Neutrophil (primary cell): ENCODE measurements around the gene SH3RF1.

Experiments used
- H3K27ac ChIP-seq: fragments of 200-600 bp; sonication (generic); 2 replicates; pipeline ENCODE4 v1.5.1; 2016; ENCODE audit warnings: mild to moderate bottlenecking, moderate library complexity
- H3K27me3 ChIP-seq: fragments of 200-600 bp; sonication (generic); 2 replicates; pipeline ENCODE4 v1.6.0; 2016; ENCODE audit warnings: mild to moderate bottlenecking
- H3K36me3 ChIP-seq: fragments of 200-600 bp; sonication (generic); 2 replicates; pipeline ENCODE4 v1.5.1; 2017
- H3K4me1 ChIP-seq, 2 experiments: fragments of 200-600 bp in 1 of 2; sonication (generic) in 1 of 2; 1 replicate in 1 of 2; 2 replicates in 1 of 2; pipeline versions ENCODE4 v1.5.1 to v1.6.1; 2013 to 2016; ENCODE audit warnings: low read depth in 1 of 2, low read length in 1 of 2, mild to moderate bottlenecking in 1 of 2, moderate library complexity in 1 of 2; ENCODE audit not compliant: control insufficient read depth in 1 of 2, insufficient read depth in 1 of 2
- H3K4me3 ChIP-seq, 2 experiments: fragments of 200-600 bp in 1 of 2; sonication (generic) in 1 of 2; 1 replicate in 1 of 2; 2 replicates in 1 of 2; pipeline ENCODE4 v1.5.1; 2013 to 2016; ENCODE audit warnings: low read depth in 1 of 2, low read length in 1 of 2, mild to moderate bottlenecking in 1 of 2, moderate library complexity in 1 of 2
- H3K9me3 ChIP-seq: fragments of 200-600 bp; sonication (generic); 2 replicates; pipeline ENCODE4 v1.5.1; 2016
- TF ChIP-seq, protein P1 (sequence below): fragments of 200-600 bp; sonication (generic); IDR thresholded peaks from 2 replicates; pipeline ENCODE4 v1.5.1; 2016; ENCODE audit warnings: antibody characterized with exemption

The SH3RF1 gene

DNA sequence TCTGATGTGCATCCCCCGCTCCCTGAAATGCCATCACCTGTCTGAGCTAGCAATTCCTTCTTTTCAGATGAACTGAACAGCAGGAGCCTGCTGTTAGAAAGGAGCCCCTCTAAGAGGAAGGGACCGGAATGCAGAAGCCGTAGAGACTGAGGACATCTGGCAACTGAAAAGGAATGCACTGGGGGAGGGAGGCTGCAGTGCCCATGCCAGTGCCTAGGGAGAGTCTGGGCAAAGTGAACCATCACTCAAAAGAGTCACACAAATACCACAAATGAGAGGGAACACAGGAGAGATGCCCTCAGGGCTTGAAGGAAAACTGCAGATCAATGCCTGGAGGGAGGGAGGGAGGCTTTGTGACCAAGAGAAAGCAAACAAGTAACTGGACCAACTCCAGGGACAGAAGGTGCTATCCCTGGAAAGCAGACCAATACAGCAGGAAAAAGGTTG is 166.8 kb downstream of the SH3RF1 start:
- Histone ChIP-seq H3K27me3 (no peaks in the 10 kb centered on the region), H3K4me1 (peaks cover 15 to 24% of the 10 kb centered on the region in 2 experiments), H3K36me3 (peaks cover 4% of the 10 kb centered on the region), H3K27ac (no peak overlapping the region), H3K4me3 (no peak overlapping the region), H3K9me3 (no peaks in the 10 kb centered on the region)
- TF ChIP-seq, protein P1, sequence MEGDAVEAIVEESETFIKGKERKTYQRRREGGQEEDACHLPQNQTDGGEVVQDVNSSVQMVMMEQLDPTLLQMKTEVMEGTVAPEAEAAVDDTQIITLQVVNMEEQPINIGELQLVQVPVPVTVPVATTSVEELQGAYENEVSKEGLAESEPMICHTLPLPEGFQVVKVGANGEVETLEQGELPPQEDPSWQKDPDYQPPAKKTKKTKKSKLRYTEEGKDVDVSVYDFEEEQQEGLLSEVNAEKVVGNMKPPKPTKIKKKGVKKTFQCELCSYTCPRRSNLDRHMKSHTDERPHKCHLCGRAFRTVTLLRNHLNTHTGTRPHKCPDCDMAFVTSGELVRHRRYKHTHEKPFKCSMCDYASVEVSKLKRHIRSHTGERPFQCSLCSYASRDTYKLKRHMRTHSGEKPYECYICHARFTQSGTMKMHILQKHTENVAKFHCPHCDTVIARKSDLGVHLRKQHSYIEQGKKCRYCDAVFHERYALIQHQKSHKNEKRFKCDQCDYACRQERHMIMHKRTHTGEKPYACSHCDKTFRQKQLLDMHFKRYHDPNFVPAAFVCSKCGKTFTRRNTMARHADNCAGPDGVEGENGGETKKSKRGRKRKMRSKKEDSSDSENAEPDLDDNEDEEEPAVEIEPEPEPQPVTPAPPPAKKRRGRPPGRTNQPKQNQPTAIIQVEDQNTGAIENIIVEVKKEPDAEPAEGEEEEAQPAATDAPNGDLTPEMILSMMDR = no peak

DNA sequence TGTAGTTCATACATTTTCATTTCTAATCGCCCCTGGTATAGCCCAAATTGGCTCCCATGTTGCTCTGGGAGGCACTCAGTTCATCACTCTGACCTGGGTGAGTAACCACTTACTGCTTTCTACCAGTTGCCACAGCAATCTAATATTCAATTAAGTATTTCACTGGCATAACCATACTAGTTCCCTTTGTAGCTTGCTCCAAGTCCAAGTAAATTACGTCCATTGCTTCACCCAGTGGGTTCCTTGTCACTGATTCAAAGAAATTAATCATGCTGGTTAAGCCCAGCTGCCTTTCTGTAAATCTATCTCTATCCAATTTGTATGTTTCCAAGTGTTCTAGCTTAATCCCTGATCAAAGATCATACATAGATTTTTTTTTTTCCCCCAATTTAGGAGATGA is 168.7 kb downstream of the SH3RF1 start:
- Histone ChIP-seq H3K4me3 (no peak overlapping the region), H3K27me3 (no peaks in the 10 kb centered on the region), H3K36me3 (peaks cover 4% of the 10 kb centered on the region), H3K9me3 (no peaks in the 10 kb centered on the region), H3K4me1 (peaks cover 24 to 35% of the 10 kb centered on the region in 2 experiments), H3K27ac (no peak overlapping the region)
- TF ChIP-seq, protein P1 = no peak

DNA sequence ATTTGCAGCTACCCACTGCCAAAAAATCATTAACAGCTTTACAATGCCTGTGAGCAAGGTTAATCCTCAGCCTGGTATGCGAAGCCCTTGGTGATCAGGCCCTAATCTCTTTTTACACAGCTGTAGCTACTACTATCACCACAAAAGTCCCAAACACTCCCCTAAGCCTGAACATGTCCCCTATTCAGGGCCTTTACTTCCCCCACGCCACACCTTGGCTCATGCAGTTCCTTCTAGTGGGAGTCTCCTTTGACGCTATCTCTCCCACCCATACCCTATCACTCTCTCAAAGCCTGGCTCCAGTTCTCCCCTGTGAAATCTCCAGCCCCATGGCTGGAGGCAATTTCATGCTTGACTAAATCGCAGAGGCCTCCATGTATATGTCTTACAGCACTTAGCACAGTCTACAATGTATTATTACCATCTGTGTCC is 170.1 kb downstream of the SH3RF1 start:
- H3K4me1 ChIP-seq = peaks cover 18 to 23% of the 10 kb centered on the region in 2 experiments
- no peak overlapping the region for H3K4me3 ChIP-seq
- no peaks in the 10 kb centered on the region for H3K27me3 ChIP-seq
- H3K9me3 ChIP-seq = no peaks in the 10 kb centered on the region
- TF ChIP-seq, protein P1 = no peak
- H3K27ac ChIP-seq = no peak overlapping the region
- H3K36me3 ChIP-seq = no peaks in the 10 kb centered on the region

DNA sequence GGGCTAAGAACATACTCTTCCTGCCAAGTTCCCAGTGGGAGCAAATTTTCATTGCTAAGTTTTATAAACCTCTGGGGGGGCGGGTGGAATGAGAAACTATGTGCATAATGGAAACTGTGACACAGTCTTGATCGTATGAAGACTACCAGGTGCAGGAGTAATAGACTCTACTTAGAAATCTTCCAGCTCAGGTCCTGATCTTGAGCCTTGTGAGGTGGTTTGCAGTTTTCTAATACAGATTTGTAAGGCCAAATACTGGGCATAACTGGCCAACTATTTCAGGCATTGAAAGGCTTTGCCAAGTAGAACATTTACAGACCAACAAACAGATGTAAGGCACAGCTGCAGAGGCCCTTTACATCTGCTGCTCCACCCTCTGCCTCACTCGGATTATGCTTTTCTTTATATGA is 171.0 kb downstream of the SH3RF1 start:
- no peaks in the 10 kb centered on the region for H3K36me3 ChIP-seq
- TF ChIP-seq, protein P1 = no peak
- H3K27me3 ChIP-seq = no peaks in the 10 kb centered on the region
- H3K27ac ChIP-seq = no peak overlapping the region
- H3K9me3 ChIP-seq = no peaks in the 10 kb centered on the region
- H3K4me3 ChIP-seq = no peak overlapping the region
- H3K4me1 ChIP-seq = peaks cover 14 to 20% of the 10 kb centered on the region in 2 experiments

DNA sequence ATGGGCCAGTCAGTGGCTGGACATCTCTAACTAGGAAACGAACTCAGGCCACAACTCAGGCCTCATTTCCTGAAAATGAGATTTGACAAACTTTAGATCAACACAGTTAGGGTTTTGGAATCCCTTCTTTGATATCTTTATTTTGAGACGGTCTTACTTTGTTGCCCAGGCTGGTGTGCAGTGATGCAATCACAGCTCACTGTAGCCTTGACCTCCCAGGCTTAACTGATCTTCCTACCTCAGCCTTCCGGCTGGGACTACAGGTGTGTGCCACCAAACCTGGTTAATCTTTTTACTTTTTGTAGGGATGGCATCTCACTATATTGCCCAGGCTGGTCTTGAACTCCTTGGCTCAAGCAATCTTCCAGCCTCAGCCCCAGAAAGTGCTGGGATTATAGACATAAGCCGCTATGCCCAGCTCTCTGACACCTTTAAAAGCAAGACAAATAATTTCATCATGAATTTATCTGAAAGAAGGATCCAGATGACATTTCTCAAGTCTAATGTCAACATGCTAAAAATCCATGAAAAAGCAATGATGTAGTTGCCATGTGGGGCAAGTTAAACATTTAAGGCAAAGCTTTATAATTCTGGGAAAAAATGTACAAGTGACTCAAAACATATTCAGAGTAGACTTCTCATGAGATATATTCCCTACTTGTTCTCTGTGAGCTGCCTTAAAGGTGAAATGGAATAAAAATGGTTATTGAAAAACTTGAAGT is 171.6 kb downstream of the SH3RF1 start:
- Histone ChIP-seq H3K27me3 (no peaks in the 10 kb centered on the region), H3K27ac (peak overlapping the region; percentile 78), H3K9me3 (no peaks in the 10 kb centered on the region), H3K4me1 (peaks cover 14 to 20% of the 10 kb centered on the region in 2 experiments), H3K36me3 (no peaks in the 10 kb centered on the region), H3K4me3 (peak overlapping the region in 1 of 2 experiments; percentile 6)
- TF ChIP-seq, protein P1 = no peak
